GM19395 (cell line): ENCODE measurements around the gene TMEM259.

Source experiments
- ATAC-seq: cut with Tn5 transposase; IDR thresholded peaks from one replicate; pipeline ENCODE4 v1.9.1; 2021; ENCODE audit warnings: mild to moderate bottlenecking, moderate library complexity; ENCODE audit not compliant: unreplicated experiment

The TMEM259 gene

GRCh38 chr19:1020868-1021425 is at the start of gene TMEM259:
TSS of gene TMEM259 (minus strand) at chr19:1021123. CDS start at chr19:1020996, 127 bp downstream.
- ATAC-seq = peak; percentile 66

- no peak for ATAC-seq
Observed at GRCh38 chr19:1070576-1070930, 49.6 kb upstream of the TMEM259 start.

GRCh38 chr19:1069009-1069779 is 48.3 kb upstream of the TMEM259 start:
- no peak for ATAC-seq

- no peak for ATAC-seq
Observed at GRCh38 chr19:1068009-1069001, 47.4 kb upstream of the TMEM259 start.

- ATAC-seq = no peak
Observed at GRCh38 chr19:1067341-1067957, 46.5 kb upstream of the TMEM259 start.

DNA sequence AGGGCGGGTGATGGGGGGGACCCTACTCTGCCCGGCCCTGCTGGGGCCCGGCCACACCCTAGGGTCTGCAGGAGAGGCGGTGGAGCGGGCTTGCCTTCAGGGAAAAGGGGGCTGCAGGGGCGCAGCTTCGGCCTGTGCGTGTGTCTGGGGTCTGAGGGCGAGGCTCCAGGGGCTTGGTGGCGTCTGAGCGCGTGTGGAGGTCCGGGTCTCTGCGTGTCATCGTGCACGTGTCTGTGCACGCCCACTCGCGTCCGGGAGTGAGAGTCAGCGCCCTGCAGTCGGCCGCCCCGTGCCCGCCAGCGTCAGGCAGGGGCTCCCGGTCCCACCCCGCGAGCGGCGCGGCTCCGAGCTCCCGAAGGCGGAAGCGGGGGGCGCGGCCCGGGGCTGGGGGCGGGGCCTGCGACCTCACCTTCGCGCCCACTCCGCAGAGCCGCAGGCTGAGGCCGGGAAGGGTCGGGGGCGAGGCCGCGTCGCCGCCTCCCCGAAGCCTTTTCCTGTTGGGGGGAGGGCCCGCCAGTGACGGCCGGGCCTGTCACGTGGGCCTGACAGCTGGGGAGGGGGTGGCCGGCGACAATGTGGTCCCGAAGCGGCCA is 45.9 kb upstream of the TMEM259 start, which contains the start of gene ARHGAP45:
ARHGAP45 (plus strand) TSS at position 420 of the 593 bp plus-strand sequence. CDS start 239 bp downstream, outside the sequence.
- no peak for ATAC-seq

DNA sequence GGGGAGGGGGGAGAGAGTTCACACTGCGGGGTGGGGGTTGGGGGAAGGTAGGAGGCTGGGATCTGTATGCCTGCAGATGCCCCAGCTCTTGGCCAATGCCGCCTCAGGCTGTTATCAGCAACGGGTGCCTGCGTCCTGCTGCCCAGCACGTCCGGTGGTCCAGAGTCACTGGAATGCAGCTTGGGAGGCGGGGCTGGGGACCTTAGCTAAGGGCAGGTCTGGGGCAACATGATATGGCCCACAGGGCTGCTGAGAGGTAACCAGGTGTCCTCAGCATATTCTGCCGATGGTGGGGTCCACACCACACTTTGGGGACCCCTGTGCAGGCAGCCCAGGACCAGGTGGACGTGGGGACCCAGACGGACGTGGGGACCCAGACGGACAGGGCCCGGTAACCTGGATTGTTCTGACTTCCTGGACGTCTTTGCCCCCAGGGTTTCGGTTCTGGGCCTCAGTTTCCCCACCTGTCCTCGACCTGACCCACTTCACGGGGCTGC is 45.4 kb upstream of the TMEM259 start:
- no peak for ATAC-seq

DNA sequence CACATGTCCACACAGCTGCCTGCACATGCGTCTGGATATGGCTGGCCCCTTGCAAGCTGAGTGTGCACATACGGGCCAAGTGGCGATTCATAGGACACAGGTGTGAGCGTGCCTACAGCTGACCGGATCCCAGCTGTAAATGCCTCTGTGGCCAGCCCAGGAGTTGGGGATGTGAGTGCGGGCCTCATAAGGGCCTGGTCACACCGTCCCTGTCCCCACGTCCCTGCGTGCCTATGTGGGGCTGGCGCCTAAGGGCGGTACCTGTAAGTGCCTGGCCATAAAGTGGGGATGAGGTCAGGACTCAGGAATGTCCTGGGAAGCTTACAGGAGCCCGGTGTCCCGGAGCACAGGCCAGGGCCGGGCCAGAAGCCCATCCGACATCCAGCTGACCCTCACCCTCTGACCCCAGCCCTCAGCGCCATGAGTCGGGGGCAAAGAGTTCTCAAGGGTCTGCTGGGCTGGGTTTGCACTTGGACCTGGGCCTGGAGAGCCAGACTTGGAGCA is 44.7 kb upstream of the TMEM259 start:
- ATAC-seq = no peak

GRCh38 chr19:1064661-1065605 is 44.0 kb upstream of the TMEM259 start:
- no peak for ATAC-seq

DNA sequence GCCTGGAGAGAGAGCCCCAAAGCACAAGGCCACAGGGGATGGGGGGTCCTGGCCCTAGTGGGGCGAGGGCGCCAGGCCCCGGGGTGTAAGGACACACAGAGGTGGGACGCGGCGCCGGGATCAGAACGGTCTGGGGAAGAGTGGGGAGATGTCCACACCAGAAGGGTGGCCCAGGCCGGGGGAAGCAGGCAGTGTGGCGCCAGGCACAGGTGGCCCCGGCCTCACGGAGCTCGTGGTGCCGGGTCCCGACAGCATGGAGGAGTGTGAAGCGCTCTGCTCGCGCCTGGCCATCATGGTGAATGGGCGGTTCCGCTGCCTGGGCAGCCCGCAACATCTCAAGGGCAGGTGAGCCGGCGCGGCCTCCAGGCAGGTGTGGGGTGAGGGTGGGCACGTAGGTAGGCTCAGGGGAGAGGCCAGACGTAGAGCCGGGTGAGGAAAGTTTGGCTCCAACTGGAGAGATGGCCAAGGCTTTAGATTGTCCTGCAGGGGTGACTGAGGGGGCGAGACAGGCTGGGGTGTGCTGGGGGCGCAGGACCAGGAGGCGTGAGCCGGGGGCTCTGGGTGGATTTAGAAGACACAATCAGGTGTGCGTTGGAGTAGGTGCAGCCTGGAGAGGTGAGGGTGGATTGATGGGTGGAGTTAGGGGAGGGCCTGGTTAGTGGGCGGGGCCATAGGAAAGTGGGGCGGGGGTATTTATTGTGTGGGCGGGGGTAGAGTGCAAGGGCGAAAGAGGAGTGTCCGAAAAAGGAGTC is 43.2 kb upstream of the TMEM259 start:
- no peak for ATAC-seq

GRCh38 chr19:1063030-1063908 is 42.3 kb upstream of the TMEM259 start:
- no peak for ATAC-seq

DNA sequence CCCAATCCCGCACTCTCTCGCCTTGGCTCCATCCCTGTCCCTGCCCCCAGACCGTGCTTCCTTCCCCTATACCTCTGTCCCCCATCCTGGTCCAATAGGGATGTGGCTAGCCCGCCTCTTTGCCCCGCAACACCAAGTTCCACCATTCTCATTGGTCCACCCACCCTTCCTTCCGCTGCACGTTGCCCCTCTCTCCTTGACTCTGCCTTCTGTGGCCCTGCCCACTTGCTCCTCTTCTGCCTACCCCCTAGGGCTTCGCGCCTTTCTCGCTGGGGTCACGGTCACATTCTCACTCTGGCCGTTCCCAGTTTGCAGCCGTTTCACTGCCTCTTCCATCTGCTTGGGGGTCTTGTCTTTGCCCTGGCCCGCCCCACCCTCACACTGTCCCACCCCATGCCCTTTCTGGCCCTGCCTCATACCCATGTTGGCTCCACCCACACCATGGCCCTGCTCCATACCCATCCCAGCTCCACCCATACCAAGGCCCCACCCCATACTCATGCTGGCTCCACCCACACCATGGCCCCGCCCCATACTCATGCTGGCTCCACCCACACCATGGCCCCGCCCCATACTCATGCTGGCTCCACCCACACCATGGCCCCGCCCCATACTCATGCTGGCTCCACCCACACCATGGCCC is 41.6 kb upstream of the TMEM259 start:
- no peak for ATAC-seq

GRCh38 chr19:1061987-1062386 is 41.1 kb upstream of the TMEM259 start:
- ATAC-seq = no peak

DNA sequence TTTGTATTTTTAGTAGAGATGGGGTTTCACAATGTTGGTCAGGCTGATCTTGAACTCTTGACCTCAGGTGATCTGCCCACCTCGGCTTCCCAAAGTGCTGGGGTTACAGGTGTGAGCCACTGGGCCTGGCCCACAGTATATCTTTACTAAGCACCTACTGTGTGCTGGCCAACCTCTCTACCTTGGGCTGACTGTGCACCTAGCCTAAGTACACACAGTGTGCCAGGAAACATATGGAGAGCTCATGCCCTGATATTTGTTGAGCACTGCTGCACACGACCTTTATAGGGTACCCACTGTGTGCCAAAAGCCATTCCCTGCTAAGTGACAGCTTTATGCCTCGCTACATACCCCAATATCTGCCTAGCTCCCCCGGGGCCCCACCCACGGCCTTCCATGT is 39.8 kb upstream of the TMEM259 start:
- ATAC-seq = no peak

GRCh38 chr19:1058112-1058511 is 37.2 kb upstream of the TMEM259 start:
- no peak for ATAC-seq

- ATAC-seq = no peak
Observed at GRCh38 chr19:1057176-1057855, 36.4 kb upstream of the TMEM259 start.
